Activated naive CD4-positive, alpha-beta T cell treated with anti-CD3 and anti-CD28 coated beads, Interleukin-2, amount 50 U/mL, for 16 hours (primary cell): ENCODE measurements around the gene GYG1.

Source experiments
- DNase-seq: peaks from one replicate; pipeline ENCODE4 v3.0.0-alpha.2; 2020

GYG1 gene

DNA sequence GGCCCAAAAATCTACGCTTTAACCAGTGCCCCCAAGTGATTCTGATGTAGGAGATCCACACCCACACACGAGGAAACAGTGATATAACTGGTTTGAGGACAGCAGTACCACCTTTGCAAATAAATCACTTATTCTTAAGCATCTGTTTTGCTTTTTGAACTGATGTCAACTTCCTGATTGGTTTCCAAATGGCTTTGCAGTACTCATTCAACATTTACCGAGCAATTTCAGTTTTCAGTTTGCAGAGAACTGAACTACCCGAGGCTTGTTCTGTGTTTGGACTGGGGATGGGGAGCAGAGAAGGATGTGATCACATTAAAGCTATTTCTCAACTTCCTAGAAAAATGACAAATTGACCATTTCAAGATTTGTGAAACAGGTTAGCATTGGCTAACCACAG is 1.1 kb upstream of the GYG1 start:
- no peak for DNase-seq

DNA sequence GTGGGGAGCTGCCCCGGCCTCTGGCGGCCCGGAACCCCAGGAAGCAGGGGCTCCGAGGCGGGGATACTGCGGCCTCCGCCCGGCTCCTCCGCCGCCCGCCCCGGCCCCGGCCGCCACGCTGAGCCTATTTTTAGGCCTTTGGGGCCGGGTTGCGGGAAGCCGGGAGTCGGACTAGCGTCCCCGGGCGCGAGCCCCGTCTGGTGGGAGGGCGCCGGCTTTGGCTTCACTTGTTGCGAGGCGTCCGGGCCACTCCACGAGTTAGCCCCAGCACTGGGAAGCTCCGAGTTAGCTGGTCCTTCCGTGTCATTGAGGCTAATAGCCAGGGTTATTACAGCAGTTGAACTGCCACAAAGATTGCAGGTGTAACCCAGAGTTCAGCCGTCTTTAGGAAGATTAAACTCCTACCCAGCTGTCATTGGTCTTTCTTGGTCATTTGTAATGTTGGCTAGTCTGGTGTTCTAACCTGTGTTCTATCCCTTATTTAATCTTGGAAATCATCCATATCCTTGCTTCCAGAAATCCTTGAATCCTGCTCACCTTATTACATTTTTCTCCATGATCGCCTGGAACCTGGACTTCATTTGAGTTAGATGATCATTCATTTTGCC is 791 bp downstream of the GYG1 start:
- peak; percentile 35 for DNase-seq

DNA sequence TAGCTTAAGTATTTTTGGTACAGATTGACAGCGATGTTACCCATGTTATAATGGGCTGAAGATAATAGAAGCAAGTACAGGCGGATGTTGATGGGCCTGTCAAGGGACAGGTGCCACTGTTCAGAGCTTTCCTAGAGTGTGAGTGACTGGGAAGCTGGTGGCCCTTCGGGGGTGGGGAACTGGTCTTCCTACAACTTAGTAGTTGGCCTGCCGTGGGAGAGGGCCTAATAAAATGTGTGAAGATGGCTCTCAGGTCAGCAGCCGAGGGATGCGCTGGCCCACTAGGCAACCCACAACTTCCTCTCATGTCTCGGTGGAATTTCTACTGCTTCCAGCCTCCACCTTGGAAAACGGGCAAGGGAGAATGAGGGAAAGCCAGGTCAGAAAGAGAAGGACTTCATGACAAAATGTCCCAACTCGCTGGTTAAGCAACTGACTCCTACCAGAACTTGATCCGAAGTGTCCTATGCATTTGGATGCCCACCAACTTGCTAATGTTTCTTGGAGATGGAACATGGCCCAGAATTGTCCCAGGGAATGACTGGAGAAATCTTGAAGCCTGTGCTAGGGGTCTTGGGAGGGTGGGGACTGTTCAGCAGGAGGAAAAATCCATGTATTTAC is 1.4 kb downstream of the GYG1 start:
- no peak for DNase-seq

DNA sequence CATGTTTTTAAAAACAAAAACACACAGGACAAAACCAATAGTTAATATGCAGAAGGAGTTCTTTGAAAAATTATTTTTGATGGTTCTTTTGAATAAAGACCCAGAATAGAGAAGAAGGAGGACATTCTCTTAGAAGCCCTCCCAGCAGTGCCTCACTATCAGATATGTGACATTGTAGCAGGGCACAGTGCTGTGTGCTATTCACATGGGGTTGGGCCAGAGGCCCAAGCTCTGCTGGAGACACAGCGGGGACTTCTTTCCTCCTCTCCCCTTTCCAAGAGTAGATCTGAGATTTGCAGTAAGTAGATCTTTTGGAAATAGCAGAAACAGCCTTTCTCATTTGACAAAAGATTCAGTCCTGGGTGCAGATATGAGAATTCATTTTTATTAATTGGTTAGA is 6.3 kb downstream of the GYG1 start:
- no peak for DNase-seq

DNA sequence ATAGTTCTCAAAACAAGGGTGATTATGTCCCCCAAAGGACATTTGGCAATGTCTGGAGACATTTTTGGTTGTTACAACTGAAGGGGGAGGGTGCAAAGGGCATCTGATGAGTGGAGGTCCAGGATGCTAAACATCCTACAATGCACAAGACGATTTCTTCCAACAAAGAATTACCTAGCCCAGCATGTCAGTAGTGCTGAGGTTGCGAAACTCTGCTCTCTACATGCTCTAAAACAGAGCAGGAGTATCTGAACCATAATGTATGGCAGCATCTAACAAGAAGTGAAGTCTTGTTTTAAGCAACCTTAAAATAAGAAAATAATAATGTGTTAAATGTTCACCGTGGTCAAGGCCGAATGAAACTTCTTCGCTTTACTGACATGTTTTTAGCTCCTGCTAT is 7.0 kb downstream of the GYG1 start:
- DNase-seq = no peak

DNA sequence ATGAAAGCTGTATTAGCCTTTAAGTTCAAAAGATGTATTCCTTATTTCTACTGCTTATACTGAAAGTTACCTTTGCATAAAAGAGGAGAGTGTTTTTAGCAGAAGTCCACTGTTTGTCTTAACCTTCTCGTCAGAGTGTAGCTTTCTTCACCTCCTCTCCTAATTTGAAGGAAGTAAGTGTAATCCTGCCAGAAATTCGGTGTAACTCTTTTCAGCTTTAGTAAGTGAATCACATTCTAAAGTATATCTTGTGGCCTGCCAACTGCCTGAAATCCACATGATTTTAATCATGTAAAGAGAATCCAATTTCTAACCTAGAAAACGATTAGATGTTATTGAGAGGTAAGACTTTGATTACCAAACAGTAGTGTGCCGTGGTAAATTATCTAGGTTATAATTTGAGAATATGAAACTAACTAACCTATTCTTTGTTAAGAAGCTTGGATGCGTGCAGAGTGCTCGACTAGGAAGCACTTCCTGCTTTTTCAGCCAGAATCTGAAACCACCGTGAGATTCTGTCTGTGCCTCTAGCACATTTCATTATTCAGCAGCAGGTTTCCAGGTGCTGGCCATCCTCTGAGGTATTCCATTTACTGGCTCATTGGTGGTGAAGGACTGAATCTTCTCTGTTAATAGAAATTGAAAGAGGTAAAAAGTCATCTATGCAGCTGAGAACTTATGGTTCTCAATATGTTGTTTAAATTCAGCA is 7.5 kb downstream of the GYG1 start:
- no peak for DNase-seq

DNA sequence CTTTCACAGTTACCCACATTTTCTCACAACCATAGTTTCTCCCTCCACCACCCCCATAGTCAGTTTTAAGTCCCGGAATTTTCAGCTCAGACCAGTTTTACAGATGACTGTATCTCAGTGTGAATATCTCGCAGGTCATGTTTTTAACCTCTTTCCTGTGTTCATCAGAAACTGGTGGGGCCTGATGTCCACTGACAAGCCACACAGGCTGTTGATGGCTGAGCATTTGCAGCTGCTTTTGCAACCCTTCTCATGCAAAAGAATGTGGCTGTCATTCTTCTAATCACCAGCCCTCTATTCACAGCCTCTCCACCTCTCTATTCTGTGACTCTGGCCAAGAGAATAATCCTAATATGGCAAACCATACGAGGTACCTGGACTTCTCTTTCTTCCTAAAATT is 8.5 kb downstream of the GYG1 start:
- no peak for DNase-seq

DNA sequence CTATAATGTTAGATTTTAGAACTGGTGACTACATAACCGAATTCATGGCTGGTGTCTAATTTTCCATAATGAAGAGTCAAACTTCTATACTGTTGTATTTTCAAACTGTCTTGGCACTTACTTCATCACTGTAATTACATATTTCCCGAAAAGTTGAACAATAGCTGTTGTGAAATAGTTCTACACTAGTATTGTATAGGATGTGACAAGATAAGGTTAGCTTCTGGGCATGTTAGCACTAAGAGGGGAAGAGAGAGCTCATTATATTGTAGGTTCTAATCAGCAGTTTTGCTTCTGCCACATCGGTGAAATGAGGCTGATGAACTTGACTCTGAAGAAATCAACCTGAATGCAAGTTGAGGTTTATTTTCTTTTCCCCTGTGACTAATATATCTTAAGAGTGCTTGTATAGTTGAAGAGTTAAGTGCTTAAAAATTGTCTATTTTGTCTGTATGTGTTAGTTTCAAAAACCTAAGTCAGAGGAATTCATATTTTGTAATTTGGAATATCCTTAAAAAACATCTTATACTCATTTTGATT is 8.9 kb downstream of the GYG1 start:
- DNase-seq = no peak

DNA sequence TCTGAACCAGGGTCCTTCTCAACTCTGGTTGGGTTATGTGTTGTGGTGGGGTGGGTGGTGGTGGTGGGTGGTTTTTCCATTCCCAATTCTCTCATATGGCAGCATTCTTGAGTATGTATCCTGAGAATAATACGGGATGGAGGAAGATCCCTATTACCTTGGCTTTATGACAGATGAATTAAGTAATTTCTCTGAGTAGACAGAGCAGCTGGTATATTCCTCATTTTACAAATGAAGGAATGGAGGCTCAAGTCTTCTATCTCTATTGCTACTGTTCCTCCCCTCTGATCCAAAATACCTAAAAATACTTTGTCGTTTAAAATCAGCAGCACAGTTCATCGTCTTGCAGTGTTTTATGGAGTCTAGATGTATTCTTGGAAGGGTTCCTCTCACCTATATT is 10.4 kb downstream of the GYG1 start:
- no peak for DNase-seq

DNA sequence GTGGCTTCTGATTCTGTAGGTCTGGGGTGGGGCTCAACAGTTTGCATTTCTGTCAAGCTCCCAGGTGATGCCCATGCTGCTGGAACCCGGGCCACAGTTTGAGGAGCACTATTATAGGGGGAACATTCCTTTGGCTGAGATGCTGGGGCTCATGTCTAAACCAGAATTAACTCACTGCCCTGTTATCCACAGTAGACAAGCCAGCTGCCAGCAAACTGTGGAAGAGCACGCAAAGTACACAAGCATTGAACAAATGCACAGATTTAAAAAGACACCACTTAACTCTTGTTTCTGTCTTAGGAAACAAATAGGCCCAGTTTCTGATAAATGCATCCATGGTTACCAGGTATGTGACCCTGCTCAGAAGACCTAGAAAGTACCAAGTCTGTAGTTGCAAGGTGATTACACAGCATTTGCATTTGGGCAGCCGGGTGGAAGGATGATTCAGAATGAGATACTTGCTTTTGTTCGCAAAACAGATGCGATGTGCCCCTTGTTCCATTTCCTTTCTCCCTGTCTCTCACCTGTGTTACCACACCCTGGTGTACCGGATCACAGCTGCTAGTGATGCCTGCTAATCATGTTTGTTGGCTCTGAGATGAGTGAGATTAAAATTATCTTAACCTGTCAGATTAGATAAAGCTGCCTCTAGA is 12.4 kb downstream of the GYG1 start:
- no peak for DNase-seq

DNA sequence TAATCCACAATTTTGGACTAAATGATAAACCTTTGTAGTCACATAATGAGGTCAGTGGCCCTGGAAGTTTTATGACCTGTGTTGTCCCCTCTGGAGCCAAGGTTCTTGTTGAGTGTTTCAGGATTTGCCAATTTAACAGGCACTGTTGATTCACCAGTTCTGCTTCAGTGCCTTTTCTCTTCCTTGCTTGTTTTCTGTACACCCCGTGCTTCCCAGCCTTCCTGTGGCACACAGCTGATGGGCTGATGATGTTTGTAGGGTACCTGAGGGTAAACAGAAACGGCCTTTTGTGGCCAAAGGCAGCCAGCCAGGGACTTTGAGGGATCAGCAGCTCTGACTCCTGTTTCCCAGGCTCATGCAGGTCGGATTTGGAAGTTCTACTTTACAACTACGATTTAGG is 13.3 kb downstream of the GYG1 start:
- DNase-seq = no peak

DNA sequence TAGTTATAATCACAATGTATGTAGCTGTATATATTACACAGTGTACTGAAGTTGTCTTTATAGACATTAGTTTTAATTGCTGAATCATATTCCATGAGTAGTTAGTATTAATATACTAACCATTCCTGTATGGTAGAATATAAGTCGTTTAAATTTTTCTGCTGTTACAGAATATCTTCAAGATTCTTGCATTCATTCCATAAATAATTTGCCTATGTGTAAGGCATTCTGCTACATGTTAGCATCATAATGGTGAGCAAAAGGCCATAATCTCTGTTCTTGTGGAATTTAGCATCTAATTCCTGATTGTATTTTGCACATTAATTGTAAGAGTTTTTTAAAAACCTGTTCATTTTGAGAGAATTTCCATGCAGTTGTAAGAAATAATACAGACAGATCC is 14.1 kb downstream of the GYG1 start:
- DNase-seq = no peak

DNA sequence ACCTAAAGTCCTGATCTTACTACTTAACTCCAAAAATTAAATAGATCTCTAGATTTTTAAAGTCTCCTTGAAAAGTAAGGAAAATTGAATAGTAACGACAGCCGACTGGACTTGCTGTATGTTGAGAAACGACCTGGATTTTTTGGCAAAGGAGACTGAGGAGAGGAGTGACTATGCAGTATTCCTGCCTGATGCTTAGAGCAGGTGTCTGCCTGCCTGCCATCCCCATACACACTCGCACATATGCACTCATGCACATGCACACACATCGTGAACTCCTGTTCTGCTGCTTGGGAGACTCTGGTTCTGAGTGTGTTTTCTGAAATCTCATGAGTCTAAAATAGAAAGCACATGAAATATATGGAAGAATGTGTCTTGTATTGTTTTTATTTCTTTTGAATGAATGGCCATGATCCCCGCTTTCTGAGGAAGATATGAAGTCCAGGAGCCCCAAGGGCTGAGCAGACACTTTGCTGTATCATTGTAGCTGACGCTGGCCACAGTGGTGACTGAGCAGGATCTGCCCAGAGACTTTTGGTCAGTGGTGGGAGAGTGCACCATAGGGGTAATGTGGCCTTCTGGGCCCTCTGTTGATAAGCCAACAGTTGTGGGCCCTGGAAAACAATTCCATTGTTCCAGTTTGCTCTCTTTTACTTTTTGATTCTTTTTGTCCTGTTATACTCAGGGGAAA is 16.4 kb downstream of the GYG1 start:
- no peak for DNase-seq

DNA sequence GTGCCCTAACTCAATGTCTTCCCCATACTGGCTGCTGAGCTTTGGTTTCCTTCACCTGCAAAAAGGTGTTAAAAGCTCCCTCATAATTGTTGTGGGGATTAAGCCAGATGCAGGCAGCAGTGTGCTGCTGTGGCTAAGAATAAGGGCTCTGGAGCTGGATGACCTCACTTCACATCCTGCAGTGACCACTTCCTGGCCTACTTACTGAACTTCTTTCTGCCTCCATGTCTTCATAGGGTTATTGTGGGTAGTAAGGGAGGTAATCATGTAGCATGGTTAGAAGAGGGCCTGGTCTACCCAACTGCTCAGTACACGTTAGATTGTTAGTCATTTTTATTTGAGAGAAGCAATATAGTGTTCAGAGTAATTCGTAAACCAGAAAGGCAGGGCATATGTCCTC is 18.4 kb downstream of the GYG1 start:
- no peak for DNase-seq

DNA sequence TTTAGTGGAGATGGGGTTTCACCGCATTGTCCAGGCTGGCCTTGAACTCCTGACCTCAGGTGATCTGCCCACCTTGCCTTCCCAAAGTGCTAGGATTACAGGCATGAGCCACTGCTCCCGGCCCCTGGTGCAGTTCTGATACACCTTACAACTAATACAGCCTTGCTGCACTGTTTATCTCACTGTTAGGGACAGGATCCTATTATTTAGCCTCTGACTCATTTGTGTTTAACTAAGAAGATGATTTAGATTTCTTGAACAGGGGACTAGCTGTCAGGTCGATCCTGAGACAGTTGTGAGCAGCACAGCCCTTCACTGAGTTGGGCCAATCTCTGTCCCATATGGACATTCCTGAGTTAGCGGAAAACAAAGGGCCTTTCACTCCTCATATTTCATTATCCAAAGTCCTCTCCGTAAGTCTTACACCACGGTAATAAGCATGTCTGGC is 19.2 kb downstream of the GYG1 start:
- no peak for DNase-seq

DNA sequence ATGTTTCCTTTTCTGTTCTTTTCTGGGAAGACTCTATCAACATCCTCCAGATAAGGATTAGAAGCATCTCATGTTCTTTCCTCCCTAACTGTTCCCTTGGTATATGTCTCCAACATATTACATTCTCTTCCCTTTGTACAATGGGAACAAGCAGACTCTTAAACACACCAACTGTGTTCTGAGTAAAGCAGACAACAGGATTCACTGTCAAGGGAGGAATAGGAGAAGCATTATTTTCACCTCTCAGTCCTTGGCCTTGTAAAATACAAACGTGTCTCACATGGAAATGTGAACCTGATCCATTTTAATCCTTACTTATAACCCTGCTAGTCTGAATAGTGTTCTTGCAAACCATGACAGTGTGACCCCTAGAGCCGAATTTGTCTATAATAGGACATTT is 19.6 kb downstream of the GYG1 start:
- DNase-seq = no peak

DNA sequence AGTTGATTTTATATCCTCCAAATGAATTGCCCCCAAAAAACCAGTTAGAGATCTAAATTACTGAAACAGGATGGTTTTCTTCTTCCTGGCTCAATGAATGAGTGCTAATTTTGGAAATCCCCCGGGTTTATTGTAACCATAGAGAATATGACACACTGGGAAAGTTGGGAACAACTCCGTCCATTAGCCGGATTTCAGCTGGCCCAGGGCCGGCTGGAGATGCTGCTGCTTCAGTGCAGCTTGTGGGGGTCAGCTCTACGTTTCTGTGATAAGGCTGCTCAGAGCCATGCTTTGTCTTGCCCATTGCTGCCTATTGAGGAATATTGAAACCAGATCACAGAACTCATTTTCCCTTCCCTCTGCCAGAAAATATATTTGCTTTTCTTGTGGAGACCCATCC is 20.3 kb downstream of the GYG1 start:
- no peak for DNase-seq

DNA sequence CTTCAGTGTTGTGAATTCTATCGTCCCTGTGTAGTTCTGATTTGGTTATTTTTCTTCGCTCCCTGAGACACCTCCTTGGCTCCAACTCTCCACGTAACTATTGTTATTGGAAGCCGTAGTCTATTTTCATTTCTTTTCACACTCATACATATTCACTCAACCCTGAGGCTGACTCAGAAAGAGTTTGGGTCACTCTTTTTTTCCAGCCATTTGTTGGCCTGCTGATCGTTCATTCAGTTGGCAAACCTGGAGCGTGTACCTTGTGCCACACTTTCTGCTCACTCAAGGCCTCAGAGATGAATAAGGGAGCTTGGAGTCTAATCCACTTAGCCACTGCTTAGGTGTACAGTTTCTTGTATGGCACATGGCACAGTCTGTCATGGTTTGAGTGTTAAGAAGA is 22.4 kb downstream of the GYG1 start:
- no peak for DNase-seq

DNA sequence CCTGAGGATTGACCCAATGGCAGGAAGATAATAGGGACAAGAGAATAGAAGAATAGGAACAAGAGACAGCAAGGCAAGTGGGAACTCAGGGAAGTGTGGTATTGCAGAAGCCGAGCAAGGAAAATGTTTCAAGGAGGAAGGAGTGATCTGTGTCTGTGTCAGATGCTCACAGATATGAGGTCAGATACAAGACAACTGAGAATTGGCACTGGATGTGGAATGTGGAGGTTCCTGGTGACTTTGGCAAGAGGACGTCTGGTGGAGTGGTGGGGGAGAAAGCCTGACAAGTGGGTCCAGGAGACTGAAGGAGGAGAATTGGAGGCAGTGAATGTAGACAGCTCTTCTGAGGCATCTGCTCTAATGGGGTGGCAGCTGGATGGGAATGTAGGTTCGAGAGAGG is 24.1 kb downstream of the GYG1 start:
- DNase-seq = no peak

DNA sequence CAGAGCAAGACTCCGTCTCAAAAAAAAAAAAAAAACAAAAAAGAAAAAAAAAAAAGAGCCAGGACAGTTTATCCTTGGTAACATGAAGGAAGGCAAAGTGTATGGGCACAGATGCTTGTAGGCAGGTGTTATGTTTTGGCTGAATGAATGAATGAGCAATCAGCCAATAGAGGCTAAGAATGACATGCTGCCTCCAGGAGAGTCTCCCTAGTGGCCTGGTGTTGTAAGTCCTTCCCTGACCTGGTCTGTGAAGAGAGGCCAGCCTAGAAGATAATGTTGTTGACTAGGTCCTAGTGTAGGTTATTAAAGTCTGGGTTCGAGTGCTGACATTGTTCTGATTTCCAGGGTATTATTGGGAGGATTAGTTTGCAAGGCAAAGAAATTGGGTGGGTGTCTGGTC is 24.9 kb downstream of the GYG1 start:
- DNase-seq = no peak

DNA sequence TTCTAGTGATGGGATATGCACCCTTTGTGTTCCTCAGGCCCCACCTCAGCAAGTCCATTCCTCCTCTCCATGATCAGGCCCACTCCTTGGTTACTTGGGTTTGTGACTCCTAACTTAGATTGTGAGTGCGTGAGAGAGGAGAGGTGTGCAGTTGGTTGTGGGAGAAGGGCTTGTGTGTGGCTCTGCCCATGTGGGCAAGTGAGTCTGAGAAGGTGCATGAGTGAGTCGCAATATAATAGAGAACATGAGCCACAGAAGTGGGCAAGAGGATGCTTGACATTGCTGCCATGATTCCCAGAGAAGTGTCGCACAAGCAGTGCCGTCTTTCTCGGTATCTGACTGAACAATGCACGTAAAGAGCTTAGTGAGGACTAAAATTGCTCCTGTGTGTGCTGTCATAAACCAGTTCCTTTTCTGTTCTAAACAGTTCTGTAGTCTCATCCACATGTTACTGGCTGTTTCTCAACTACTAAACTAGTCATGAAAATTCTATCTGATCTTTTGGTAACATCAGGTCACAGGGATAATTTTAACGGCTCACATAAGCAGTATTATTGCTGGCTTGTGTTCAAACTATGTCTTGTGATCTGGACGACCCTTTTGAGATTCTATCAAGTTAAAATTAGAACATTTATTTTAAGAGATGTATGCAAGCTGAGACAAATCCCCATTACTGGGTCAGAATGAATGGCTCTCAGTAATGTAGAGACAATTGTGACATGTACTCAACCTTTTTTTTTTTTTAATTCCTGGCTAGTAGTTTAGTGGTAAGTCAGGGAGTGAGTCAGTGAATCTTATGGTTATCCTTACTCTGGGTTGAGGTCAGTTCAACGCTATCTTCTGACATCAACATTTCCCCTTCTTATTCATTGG is 25.6 kb downstream of the GYG1 start:
- no peak for DNase-seq

DNA sequence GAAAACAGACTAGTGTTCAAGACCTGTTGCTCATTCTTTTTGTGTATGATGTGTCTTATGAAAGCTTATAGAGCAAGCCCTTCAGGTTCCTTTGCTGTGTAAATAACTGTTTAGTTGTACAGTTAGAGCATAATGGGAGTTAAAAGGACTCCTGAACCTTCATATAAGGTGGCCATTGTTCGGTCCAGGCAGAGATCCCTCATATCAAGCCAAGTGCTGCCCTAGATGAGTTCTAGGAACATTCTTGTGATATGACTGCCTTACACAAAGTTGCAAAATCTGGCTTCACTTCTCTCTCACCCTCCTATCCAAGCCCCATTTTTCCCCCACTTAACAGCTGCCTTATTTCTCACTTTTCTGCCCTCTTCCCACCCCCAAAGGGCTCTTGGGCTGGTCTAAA is 26.9 kb downstream of the GYG1 start:
- DNase-seq = no peak
